ENCODE measurements around the gene APBB2.

Gene APBB2

GRCh38 chr4:40978548-40978947 lies 235.8 kb downstream of the APBB2 start:
- Histone ChIP-seq H3K36me3 (ENCODE audit: insufficient read depth, low read length) (no peaks in the 10 kb centered on the region), H3K4me1 (ENCODE audit: insufficient read depth, low read length) (no peaks in the 10 kb centered on the region), H2AFZ (ENCODE audit: low read depth, low read length) (no peak overlapping the region), H3K27me3 (ENCODE audit: insufficient read depth, low read length) (peaks cover under 1% of the 10 kb centered on the region), H3K4me3 (ENCODE audit: low read length) (no peak overlapping the region), H3K9me3 (ENCODE audit: low read length) (no peaks in the 10 kb centered on the region)

GRCh38 chr4:40976343-40976742 lies 238.0 kb downstream of the APBB2 start:
- Histone ChIP-seq H3K27me3 (ENCODE audit: insufficient read depth, low read length) (peaks cover 2% of the 10 kb centered on the region), H2AFZ (ENCODE audit: low read depth, low read length) (no peak overlapping the region), H3K4me1 (ENCODE audit: insufficient read depth, low read length) (no peaks in the 10 kb centered on the region), H3K9me3 (ENCODE audit: low read length) (no peaks in the 10 kb centered on the region), H3K36me3 (ENCODE audit: insufficient read depth, low read length) (no peaks in the 10 kb centered on the region), H3K4me3 (ENCODE audit: low read length) (no peak overlapping the region)

- peaks cover 2% of the 10 kb centered on the region for H3K27me3 ChIP-seq (ENCODE audit: insufficient read depth, low read length)
- H3K4me3 ChIP-seq (ENCODE audit: low read length) = no peak overlapping the region
- no peak overlapping the region for H2AFZ ChIP-seq (ENCODE audit: low read depth, low read length)
- H3K9me3 ChIP-seq (ENCODE audit: low read length) = no peaks in the 10 kb centered on the region
- no peaks in the 10 kb centered on the region for H3K36me3 ChIP-seq (ENCODE audit: insufficient read depth, low read length)
- peaks cover 8% of the 10 kb centered on the region for H3K4me1 ChIP-seq (ENCODE audit: insufficient read depth, low read length)
Measured at GRCh38 chr4:40972722-40973121, 241.6 kb downstream of the APBB2 start.

GRCh38 chr4:40971338-40971737 lies 243.0 kb downstream of the APBB2 start:
- Histone ChIP-seq H3K36me3 (ENCODE audit: insufficient read depth, low read length) (no peaks in the 10 kb centered on the region), H3K27me3 (ENCODE audit: insufficient read depth, low read length) (peaks cover 2% of the 10 kb centered on the region), H3K4me3 (ENCODE audit: low read length) (no peak overlapping the region)

GRCh38 chr4:40969501-40969900 lies 244.8 kb downstream of the APBB2 start:
- Histone ChIP-seq H3K4me1 (ENCODE audit: insufficient read depth, low read length) (peaks cover 8% of the 10 kb centered on the region), H3K27me3 (ENCODE audit: insufficient read depth, low read length) (peaks cover 2% of the 10 kb centered on the region), H3K36me3 (ENCODE audit: insufficient read depth, low read length) (no peaks in the 10 kb centered on the region), H3K9me3 (ENCODE audit: low read length) (no peaks in the 10 kb centered on the region), H3K4me3 (ENCODE audit: low read length) (no peak overlapping the region), H2AFZ (ENCODE audit: low read depth, low read length) (no peak overlapping the region)

More at GRCh38 chr4:40971338-40971737, 243.0 kb downstream of the APBB2 start:
- no peaks in the 10 kb centered on the region for H3K9me3 ChIP-seq (ENCODE audit: low read length)
- H3K4me1 ChIP-seq (ENCODE audit: insufficient read depth, low read length) = peaks cover 8% of the 10 kb centered on the region
- H2AFZ ChIP-seq (ENCODE audit: low read depth, low read length) = no peak overlapping the region

GRCh38 chr4:40967550-40967949 lies 246.8 kb downstream of the APBB2 start:
- Histone ChIP-seq H3K36me3 (ENCODE audit: insufficient read depth, low read length) (no peaks in the 10 kb centered on the region), H3K4me3 (ENCODE audit: low read length) (no peak overlapping the region), H3K4me1 (ENCODE audit: insufficient read depth, low read length) (peaks cover 8% of the 10 kb centered on the region), H3K9me3 (ENCODE audit: low read length) (no peaks in the 10 kb centered on the region), H3K27me3 (ENCODE audit: insufficient read depth, low read length) (no peaks in the 10 kb centered on the region), H2AFZ (ENCODE audit: low read depth, low read length) (no peak overlapping the region)

- no peaks in the 10 kb centered on the region for H3K9me3 ChIP-seq (ENCODE audit: low read length)
- H3K4me3 ChIP-seq (ENCODE audit: low read length) = no peak overlapping the region
- H3K27me3 ChIP-seq (ENCODE audit: insufficient read depth, low read length) = no peaks in the 10 kb centered on the region
- no peak overlapping the region for H2AFZ ChIP-seq (ENCODE audit: low read depth, low read length)
- peaks cover 8% of the 10 kb centered on the region for H3K4me1 ChIP-seq (ENCODE audit: insufficient read depth, low read length)
- H3K36me3 ChIP-seq (ENCODE audit: insufficient read depth, low read length) = no peaks in the 10 kb centered on the region
Measured at GRCh38 chr4:40966091-40966490, 248.3 kb downstream of the APBB2 start.

- Histone ChIP-seq H3K4me3 (ENCODE audit: low read length) (no peak overlapping the region), H3K36me3 (ENCODE audit: insufficient read depth, low read length) (no peaks in the 10 kb centered on the region), H3K27me3 (ENCODE audit: insufficient read depth, low read length) (no peaks in the 10 kb centered on the region), H3K4me1 (ENCODE audit: insufficient read depth, low read length) (no peaks in the 10 kb centered on the region), H3K9me3 (ENCODE audit: low read length) (peaks cover 2% of the 10 kb centered on the region), H2AFZ (ENCODE audit: low read depth, low read length) (no peak overlapping the region)
Measured at GRCh38 chr4:40963897-40964478, 250.4 kb downstream of the APBB2 start.

GRCh38 chr4:40962551-40963180 lies 251.7 kb downstream of the APBB2 start:
- Histone ChIP-seq H3K4me1 (ENCODE audit: insufficient read depth, low read length) (no peaks in the 10 kb centered on the region), H3K4me3 (ENCODE audit: low read length) (no peak overlapping the region), H3K9me3 (ENCODE audit: low read length) (peaks cover 2% of the 10 kb centered on the region), H3K36me3 (ENCODE audit: insufficient read depth, low read length) (no peaks in the 10 kb centered on the region), H3K27me3 (ENCODE audit: insufficient read depth, low read length) (no peaks in the 10 kb centered on the region), H2AFZ (ENCODE audit: low read depth, low read length) (no peak overlapping the region)

GRCh38 chr4:40960941-40961340 lies 253.4 kb downstream of the APBB2 start:
- no peak overlapping the region for H2AFZ ChIP-seq (ENCODE audit: low read depth, low read length)
- H3K4me1 ChIP-seq (ENCODE audit: insufficient read depth, low read length) = no peaks in the 10 kb centered on the region

GRCh38 chr4:40957281-40957680 lies 257.1 kb downstream of the APBB2 start:
- Histone ChIP-seq H3K4me1 (ENCODE audit: insufficient read depth, low read length) (peaks cover 4% of the 10 kb centered on the region), H3K36me3 (ENCODE audit: insufficient read depth, low read length) (no peaks in the 10 kb centered on the region), H3K4me3 (ENCODE audit: low read length) (no peak overlapping the region)

More at GRCh38 chr4:40960941-40961340, 253.4 kb downstream of the APBB2 start:
- Histone ChIP-seq H3K4me3 (ENCODE audit: low read length) (no peak overlapping the region), H3K9me3 (ENCODE audit: low read length) (peaks cover 2% of the 10 kb centered on the region), H3K27me3 (ENCODE audit: insufficient read depth, low read length) (no peaks in the 10 kb centered on the region), H3K36me3 (ENCODE audit: insufficient read depth, low read length) (no peaks in the 10 kb centered on the region)

GRCh38 chr4:40956721-40957255 lies 257.6 kb downstream of the APBB2 start:
- peaks cover 4% of the 10 kb centered on the region for H3K4me1 ChIP-seq (ENCODE audit: insufficient read depth, low read length)
- H2AFZ ChIP-seq (ENCODE audit: low read depth, low read length) = no peak overlapping the region
- no peak overlapping the region for H3K4me3 ChIP-seq (ENCODE audit: low read length)
- H3K9me3 ChIP-seq (ENCODE audit: low read length) = peaks cover 2% of the 10 kb centered on the region
- no peaks in the 10 kb centered on the region for H3K36me3 ChIP-seq (ENCODE audit: insufficient read depth, low read length)
- no peaks in the 10 kb centered on the region for H3K27me3 ChIP-seq (ENCODE audit: insufficient read depth, low read length)

More at GRCh38 chr4:40957281-40957680, 257.1 kb downstream of the APBB2 start:
- Histone ChIP-seq H3K27me3 (ENCODE audit: insufficient read depth, low read length) (no peaks in the 10 kb centered on the region), H3K9me3 (ENCODE audit: low read length) (peaks cover 2% of the 10 kb centered on the region), H2AFZ (ENCODE audit: low read depth, low read length) (no peak overlapping the region)

GRCh38 chr4:40954088-40954668 lies 260.2 kb downstream of the APBB2 start:
- peaks cover 4% of the 10 kb centered on the region for H3K4me1 ChIP-seq (ENCODE audit: insufficient read depth, low read length)
- H3K9me3 ChIP-seq (ENCODE audit: low read length) = no peaks in the 10 kb centered on the region
- H3K4me3 ChIP-seq (ENCODE audit: low read length) = no peak overlapping the region
- no peaks in the 10 kb centered on the region for H3K27me3 ChIP-seq (ENCODE audit: insufficient read depth, low read length)
- H3K36me3 ChIP-seq (ENCODE audit: insufficient read depth, low read length) = no peaks in the 10 kb centered on the region
- H2AFZ ChIP-seq (ENCODE audit: low read depth, low read length) = no peak overlapping the region
